HG03432 (cell line): ENCODE data around the gene GABARAP.
"Not testable (repeated sequence)": the region's sequence is repeated elsewhere in the genome, so short reads cannot be mapped to it uniquely, and the experiment has no call there.

Experiments
- ATAC-seq: cut with Tn5 transposase; IDR thresholded peaks from one replicate; pipeline ENCODE4 v1.9.1; 2021; ENCODE audit warnings: mild to moderate bottlenecking, moderate library complexity; ENCODE audit not compliant: unreplicated experiment

Gene GABARAP

DNA sequence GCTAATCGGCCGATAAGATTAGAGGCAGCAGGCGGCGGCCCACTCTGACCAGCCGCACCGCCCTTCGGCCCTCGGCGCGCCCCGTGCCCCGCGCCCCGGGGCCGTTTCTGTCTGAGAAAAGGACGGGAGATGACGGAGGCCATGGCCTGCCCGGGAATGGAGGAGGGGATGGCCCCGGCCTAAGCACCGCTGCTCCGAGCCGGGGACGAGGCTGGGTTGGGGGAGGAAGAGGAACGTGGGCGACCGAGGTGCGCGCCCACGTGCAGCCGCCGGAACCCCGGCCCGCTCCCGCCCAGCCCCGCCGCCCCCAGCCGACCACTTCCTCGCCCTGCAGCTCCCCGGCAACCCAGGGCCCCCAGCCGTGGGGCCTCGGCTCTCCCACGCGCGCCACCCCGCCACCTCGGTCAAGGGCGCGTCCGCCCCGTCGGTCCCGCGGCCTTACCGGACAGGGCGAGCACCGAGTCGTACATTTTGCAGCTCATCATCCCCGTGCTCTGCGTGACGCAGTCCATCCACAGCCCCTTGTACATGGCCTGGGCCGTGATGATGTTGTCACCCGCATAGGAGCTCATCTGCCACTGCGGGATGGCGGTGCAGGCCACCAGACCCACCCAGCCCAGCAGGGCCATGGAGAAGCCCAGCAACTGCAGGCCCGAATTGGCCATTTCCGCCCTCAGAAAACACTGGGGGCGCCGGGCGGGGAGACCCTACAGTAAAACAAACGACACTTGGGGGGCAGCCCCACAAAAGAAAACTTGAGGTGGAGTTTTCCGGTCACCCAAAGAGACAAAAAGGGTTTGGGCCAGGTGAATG lies 19.3 kb upstream of the GABARAP start:
- no peak for ATAC-seq

DNA sequence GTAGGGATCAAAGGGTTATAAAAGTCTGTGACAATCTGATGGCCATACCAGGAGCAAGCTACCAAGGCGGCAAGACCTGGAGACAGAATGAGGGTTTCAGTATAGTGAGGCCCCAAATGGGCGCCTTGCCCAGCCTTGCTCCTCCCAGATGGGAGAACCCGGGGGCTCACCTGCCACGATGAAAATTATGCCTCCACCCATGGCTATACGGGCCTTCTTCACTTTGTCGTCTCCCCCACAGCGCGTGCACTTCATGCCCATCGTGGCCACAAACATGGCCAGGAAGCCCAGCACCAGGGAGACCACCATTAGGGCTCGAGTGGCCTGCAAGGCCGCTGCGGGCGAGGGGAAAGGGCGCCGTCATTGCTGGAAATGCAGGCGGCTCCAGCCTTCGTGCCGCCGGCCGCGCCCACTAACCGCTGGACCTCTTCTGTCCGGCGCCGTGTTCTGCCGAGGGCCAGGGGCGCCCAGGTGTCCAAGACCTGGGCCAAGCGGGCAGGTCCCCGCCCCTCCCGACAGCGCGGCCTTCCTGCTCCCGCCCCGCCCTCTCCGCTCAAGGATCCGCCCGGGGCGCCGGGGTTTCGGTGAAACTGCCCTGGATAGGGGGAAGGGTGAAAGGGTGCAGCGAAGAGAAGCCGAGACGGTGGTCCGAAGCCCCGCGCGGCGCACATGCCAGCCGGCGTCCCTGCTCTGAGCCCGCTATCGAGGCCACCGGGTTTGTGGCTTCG lies 18.6 kb upstream of the GABARAP start:
- no peak for ATAC-seq

DNA sequence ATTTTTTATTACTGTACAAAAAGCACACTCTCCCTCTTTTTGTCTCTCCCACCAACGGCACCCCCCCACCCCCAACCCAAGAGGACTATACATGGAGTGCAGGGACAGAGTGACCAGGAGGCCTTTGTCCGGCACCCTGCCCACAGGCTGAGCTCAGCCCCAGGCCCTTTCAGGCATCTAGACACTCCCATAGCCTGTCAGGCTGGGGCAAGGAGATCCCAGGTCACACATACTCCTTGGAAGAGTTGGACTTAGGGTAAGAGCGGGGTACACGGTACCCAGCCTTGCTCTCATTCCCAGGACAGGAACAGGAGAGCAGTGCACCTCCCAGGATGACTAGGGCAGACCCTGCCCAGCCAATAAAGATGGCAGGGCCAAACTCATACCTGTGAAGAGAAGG lies 17.9 kb upstream of the GABARAP start:
- no peak for ATAC-seq

DNA sequence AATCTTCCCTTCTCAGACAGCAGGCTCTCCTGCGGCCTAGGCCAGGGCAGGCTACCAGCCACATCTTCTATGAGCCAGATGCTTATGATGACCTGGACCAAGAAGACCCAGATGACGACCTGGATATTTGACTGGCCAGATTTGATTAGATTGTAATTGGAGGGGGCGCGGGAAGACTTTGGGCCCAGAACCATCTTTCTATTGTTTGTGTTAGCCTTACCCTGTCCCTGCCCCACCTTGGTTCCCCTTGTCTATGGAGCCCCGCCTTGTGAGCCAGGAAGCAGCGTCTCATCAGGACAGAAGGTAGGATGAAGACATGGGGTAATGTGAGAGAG lies 17.3 kb upstream of the GABARAP start:
- ATAC-seq: no peak

DNA sequence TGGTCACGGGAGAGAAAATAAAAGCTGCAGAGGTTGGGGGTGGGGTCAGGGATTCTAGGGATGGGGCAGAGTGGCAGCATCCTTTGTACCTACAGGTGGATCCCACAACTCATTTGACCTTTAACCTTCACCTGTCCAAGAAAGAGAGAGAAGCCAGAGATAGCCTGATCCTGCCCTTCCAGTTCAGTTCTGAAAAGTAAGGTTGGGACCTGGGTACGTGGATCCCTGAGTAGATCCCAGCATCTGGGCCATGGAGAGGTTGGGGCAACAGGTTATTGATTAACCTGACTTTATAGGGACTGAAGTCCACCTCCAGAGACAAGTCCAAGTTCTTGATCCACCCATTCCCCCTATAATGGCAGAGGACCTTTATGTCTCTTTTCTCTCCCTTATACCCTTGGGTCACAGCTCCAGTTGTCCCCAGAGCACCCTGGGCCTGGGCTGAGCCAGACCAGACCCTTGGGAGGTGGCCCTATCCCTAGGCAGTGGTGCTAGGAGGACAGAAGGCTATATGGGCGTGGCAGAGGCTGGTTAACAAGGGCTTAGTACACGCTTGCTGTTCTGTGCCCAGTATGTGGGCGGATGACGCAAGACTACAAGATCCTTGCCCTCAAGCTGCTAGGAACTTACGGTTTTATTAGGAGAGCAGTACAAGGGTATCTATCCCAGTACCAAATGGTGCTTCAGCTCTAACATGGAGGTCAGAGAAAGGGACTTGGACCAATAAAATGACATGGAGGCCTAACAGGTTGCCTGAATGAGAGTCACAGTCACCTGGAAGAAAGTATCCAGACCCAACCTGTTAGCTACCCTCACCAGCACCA lies 16.7 kb upstream of the GABARAP start:
- ATAC-seq: no peak

DNA sequence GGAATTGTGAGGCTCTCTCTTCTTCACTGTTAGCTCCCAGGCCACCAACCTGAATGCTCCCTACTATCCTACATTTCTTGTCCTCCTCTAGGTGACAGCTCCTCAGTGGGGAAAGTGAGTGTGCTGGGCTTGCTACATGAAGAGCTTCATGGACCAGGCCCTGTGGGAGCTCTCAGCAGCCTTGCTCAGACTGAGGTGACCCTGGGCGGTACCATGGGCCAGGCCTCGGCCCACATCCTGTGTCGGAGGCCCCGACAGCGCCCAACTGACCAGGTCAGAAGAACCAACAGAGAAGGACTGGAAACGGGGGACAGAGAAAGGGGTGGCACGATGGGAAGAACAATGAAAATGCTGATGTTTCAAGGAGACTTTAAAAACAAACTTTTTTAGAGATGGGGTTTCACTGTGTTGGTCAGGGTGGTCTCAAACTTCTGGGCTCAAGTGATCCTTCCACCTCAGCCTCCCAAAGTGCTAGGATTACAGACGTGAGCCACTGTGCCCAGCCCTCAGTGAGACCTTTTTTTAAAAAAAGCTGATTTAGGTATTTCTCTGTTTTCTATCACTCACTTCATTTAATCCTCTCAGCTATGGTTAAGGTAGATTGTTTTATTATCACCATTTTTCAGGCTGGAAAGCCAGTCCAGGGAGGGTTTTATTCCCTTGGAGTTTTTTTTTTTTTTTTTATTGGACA lies 14.7 kb upstream of the GABARAP start:
- no peak for ATAC-seq

DNA sequence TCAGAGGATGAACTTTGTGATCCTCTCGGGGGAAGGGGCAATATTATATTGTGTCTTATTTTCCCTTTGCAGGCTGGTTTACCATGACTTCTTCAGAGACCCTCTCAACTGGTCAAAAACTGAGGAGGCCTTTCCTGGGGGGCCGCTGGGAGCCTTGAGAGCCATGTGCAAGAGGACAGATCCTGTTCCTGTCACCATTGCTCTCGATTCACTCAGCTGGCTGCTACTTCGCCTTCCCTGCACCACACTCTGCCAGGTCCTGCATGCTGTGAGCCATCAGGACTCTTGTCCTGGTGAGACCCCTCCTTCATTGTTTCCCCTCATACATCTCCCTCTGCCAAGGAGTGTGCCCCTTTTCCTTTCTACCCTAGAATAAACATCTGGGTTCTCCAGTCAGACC lies 12.3 kb upstream of the GABARAP start:
- no peak for ATAC-seq

DNA sequence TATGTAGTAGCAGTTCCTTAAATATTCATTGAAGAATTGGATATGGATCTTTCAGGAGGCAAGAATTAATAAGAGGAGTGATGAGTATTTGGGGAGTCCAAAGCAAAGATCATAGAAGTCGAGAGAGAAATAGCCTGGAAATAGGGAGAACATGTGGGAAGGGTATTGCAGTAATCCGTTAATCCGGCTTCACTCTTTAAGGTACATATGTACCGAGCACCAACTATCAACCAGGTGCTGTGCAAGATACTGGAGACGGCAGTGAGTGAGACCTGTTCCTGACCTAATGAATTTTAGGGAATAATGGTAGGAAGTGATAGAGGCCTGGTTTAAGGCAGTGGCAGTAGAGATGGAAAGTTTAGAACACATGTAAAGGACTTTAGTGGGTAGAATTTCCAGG lies 10.8 kb upstream of the GABARAP start:
- ATAC-seq: no peak

DNA sequence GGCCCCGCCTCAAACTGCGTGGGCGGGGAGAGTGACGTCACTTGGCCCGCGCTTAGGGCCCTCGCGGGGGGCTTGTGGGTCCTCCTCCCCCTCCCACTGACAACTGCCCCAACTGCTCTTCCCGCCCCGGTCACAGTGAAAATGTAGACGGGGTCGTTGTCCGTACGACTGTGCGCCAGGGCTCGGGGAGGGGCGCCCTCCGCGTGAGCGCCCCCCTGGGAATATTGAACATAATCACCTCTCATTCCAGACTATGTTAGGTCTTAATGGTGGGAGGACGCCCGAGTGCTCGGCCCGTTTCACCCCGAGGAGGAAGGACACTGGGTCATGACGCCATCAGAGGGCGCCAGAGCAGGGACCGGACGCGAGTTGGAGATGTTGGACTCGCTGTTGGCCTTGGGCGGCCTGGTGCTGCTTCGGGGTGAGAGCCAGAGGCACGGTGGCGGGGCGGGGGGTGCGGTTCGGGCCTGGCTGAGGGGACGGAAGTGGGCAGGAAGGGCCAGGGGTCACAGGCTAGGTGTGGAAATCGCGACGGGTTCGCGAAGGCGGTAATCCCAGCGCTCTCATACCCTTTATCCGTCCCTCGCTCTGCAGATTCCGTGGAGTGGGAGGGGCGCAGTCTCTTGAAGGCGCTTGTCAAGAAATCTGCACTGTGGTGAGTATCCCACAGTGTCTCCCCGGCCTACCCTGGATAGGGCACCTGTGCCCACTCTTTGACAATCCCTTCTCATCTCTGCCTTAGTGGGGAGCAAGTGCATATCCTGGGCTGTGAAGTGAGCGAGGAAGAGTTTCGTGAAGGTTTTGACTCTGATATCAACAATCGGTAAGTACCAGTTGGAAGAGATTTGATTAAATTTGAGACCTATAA lies 10.2 kb upstream of the GABARAP start, which contains the start of gene ELP5:
Gene ELP5, plus strand, starts transcription at position 40 of the 868 bp plus-strand sequence. Its CDS starts 336 bp downstream, at position 376.
- ATAC-seq: peak; percentile 61

DNA sequence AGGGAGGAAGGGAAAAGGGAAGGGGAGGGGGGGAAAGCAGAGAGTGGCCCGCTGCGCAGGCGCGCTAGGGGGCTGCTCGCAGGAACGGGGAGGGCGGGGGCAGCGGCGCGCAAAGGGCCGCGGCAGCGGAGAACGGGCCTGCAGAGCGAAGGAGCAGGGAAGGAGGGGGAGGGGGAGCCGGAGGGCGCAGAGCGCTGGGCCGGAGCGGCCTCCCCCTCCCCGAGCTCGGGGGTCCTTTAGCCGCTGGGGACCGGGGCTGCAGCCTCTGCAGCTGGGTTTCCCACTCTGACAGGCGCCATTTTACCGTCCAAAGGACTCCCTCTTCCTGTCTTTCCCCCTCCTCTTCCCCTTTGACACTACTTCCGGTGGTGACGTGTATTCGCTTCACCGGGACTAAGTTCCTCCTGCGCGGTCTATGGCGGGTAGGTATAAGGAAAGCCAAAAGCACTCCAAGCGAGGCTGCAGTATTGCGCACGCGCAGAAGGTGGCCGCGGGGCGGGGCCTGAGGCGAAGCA lies 9.5 kb upstream of the GABARAP start, which contains the start of gene CTDNEP1:
Gene CTDNEP1, minus strand, starts transcription at position 74 of the 515 bp plus-strand sequence. CDS start 438 bp downstream, outside the sequence.
- peak; percentile 78 for ATAC-seq

DNA sequence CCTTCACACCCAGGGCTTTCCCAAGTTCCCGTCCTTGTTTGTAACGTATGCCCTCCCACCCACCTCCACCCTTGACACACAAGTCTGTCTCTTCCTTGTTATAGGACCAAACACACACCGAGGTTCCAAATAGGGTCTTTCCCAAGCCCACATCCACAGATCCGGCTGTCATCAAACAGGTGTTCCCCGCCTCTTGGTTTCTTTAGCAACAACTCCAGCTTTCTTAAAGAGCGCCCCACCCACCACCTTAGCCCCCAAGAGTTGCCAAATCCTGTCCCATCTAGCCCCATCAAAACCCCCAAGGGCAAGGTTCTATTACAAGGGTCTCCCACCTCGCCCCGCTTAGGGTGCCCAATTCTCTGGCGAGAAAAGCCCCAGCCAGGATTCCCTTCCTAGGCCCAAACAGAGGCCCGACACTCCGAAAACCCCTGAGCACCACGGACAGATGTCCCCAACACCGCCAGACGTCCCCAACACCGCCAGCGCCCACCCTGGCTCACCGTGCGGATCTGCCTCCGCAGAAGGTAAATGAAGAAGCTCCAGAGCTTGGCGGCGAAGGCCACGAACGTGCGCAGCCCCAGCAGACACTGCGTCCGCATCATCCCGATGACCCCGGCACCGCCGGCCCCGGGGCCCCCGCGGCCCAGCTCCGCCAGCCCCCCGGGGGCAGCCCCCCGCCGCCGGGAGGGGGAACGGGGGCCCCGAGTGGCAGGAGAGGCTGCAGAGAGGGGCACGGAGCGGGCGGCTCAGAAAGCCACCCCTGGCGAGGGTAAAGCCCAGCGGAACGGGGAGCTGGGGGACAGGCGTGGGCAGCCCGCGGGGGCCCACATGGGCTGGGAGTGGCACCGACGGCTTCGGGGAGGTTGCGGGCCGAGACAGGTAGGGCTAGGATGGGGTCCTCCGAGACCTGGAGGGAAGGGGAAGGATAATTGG lies 8.7 kb upstream of the GABARAP start:
- ATAC-seq: no peak

DNA sequence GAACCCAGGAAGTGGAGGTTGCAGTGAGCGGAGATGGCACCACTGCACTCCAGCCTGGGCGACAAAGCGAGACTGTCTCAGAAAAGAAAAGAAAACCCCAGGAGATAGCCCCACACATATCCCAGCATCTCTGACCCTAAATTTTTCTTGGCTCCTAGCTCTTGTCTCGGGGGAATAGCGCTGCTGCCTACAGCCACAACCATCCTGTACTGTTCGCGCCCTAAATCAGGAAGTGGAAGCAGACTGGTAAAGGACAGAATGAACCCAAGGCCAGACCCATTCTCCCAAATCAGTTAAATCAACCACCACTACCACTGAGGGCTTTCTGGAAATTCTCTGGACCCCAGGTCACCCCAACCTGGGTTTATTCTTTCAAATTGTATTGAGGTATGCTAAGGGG lies 7.6 kb upstream of the GABARAP start:
- ATAC-seq: no peak

DNA sequence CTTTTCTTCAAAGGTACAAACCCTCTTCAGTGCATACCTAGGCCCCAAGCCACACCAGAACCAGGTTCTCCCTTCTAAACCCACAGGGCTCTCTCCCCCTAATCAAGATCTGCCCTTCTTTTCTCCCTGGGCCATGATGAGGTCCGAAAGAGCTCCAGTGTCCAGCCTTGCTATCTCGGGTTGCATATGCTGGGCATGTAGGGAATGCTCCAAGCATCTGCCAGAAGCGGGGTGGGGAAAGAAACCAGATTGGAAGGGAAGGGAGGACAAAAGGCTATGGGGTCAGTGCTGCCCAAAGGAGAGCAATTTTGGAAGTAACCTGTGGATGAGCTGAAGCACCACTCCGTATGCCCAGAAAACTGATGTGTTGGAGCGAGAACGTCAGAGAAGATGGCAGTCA lies 7.0 kb upstream of the GABARAP start:
- no peak for ATAC-seq

DNA sequence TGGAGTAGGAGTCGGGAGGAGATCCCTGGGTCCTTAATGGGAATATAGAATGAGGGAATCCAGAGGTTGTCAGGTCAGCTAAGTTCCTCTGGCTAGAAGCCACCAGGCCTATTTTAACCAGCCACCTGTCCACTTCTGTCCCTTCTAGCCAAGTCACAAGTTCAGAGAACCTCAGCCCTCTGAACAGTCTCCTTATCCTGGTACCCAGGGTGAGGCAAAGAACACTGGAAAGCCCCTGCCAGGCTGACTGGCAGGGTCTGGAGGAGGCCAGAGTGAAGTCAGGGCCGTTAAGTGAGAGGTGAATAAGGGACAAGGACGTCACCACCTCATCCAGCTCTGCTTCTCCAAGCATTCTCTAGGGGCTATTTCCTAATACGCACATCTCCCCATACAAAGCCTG lies 6.5 kb upstream of the GABARAP start:
- ATAC-seq: no peak

DNA sequence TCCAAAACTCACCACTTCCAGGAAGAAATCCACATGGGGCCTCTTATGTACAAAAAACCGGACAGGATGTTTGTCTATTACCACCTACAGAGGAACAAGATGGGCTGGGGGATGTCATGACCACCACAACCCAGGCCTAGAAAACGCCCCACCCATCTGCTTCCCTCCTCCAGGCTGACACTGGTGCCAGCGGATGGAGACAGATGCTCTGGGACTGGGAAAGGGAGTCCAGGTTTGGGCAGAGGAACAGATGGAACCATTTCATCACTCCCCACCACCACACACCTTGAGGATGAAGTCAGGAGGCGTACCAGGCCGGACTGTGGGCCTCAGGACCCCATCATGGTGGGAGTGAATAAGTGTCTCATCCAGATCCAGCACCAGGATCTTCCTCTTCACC lies 4.5 kb upstream of the GABARAP start:
- no peak for ATAC-seq

DNA sequence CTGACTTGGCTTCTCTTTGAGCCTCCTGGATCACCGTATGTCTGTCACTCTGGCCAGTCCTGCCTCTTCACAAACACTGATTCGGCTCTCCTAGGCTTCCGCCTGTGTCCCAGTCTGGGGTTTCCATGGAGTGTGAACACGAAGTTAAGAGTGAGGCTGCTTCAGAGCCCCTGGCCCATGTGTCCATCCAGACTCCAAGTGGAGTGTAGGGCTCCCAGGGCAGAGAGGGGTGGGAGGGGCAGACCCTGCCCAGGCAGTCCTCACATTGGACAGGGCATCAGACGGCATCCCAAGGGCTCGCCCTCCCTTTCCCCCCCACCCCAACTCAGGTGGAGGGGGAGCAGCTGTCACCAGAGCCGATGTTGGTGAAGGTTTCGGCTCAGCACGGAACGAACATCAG lies 1.6 kb upstream of the GABARAP start:
- not testable (repeated sequence) for ATAC-seq

DNA sequence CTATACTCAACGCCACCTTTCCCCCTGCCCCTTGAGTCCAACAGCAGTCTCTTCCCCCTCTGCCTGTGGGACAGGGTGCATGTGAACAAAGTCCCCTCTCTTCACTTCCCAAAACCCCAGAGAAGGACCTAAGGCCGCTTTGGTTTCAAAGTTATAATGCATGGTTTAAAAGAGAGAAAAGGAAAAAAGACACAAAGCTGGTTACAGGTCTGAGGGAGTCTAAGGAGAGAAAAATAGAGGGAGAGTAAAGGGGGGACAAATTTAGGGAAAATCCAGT lies 1.1 kb upstream of the GABARAP start:
- ATAC-seq: no peak

DNA sequence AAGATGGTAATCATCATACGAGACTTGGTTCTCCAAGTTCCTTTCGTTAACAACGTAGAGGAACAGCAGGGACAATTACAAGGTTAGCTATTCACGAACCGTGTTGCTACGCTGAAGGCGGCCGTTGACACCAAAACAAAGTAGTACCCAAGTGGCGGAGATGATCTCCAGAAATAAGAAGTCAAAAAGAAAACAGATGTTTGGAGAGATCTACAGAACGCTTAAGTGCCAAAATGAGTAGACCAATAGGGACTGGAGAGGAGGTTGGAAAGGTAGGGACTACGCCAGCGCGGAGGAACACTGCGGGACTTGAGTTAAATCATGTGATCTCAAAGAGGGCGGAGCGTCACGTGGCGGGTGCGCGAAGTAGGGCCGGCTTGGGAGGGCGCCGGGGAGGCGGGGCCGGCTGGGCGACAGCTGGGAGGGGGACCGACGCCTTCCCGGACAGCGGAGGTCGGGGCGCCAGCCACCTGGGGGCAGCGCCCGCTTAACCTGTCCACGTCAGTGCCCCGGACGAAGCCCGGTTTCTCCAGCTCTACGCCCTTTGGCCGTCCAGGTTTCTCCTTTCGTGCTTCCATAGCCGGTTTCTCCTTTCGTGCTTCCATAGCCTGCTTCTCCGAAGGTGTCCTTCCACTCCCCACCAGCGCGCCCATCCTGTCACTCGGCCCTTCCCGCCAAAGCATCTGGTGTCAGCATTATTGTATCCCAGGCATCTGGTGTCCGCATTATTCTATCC lies 636 bp upstream of the GABARAP start:
- peak; percentile 45 for ATAC-seq
